NK-92 (cell line): ENCODE data around the gene OPRD1.
A peak's percentile ranks its signal among the peaks of the same experiment; 100 is the strongest.

Experiments
- DNase-seq: peaks from one replicate; lab custom pipeline; 2025; ENCODE audit not compliant: unreplicated experiment; lab: John Stamatoyannopoulos, UW

Gene OPRD1

DNA sequence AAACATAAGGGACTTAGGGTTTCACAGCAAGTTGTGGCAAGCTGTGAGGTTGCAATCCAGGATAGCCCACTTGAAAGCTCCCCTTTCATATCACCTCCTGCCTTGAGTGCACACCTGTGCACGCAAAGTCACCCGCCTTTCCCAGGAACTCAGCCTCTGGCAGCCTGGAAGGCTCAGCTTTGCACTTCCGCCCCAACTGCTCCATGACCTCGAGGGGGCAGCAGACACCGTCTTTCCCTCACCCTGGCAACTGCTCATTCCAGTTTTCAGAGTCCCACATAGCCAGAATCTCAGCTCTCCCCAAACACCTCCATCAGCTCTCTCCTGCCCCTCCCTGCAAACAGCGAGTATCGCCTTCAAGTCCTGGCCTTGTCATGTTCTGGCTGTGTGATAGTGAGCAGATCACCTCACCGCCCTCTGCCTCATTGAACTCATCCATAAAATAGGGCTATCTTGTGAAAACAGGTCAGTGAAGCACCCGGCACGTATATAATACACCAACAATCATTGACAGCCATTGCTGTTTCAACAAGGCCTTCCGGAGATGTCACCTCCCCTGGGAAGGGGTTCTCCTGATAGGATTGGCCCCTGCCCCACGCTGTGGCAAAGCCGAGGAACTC, 70.1 kb downstream of the OPRD1 start:
- no peak for DNase-seq

DNA sequence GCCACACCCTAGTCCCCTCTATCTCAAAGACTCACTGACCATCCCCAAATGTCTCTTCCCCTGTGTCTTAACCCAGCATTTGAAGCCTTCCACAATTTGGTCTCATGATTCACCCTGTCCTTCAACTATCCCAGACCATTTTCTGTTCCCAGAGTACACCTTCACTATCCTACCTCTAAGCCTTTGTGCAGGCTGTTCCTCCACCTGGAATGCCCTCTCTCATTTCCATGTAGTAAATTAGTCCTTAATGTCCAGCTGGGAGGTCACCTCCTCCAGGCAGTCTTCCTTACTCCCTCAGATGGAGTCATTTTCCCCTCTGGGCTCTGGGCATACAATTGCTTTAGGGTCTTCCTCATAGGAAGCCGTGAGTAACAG, 71.3 kb downstream of the OPRD1 start:
- no peak for DNase-seq

DNA sequence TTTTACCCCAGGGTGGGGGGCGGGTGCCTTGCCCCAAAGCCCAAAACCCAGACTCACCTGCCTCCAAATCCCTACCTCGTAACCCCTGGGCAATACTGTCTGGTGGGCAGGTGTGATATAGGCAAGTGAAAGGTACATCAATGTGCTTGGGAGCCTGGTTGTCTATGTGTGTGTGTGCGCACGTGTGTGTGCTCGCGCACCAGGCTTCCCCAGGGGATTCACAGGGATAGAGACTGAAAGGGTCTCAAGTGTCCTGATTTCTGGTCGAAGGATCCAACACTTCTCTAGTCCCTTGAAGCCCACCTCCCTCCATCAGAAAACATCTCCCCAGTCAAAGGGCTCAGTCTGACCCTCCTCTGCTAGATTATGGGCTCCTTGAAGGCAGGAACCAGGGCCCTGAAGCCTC, 73.5 kb downstream of the OPRD1 start:
- DNase-seq = no peak

DNA sequence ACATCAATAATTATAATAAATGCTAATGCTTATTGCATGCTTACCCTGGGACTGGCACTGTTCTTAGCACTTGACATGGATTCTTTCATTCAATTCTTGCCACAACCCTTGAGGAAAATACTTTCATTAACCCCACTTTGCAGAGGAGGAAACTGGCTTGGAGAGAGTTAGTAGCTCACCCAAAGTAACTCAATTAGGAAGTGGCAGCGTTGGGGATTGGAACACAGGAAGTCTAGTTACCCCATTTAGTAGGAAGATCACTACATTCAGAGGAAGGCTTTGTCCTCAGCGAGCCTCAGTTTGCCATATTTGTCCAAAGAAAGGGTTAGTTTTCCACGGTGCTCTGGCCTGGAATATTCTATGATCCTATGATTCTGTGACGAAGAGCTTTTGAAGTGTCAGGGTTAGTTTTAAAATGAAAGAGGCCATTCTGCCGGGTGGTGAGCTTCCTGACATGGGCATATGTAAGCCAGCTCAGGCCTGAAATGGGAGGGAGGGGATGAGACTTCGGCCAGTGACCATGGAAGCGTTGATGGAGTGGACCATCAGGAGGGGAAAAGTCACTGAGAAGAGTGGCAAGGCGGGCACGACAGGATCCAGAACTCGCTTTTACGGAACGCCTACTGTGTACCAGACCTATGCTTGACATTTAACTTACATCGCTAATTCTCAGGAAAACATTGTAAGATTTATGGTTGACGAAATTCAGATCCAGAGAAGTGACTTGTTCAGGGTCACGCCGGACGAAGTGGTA, 74.2 kb downstream of the OPRD1 start:
- no peak for DNase-seq

DNA sequence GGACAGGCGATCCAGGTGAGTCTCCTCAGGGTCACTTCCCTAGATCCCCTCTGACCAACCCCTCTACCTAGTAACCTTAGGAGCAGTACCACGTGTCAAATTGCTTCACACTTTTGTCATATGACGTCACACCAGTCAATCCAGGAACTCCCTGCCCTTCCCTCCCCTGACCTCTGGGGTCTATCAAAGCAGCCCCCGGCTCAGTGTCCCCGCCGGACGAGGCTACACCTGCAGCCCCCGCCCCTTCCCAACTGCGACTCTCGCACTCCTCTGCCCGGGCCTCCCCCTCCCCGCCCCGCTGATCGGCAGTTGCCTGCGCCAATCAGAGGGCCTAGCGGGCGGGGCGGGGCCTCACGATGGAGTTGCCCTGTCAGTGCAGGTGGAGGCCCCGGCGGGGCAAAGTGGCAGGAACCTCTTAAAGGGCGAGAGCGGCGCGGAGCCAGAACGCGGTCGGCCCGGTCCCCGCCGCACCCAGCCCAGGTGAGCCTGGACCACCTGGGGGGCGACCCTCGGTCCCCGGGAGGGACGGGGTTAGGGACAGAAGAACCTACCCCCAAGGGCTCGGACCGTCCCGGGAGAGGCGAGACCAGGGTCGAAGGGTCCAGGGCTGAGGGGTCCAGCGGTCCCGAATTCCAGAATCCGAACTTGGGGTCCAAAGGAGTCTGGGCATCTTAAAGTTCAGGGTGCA, 74.9 kb downstream of the OPRD1 start:
- peak; percentile 45 for DNase-seq

DNA sequence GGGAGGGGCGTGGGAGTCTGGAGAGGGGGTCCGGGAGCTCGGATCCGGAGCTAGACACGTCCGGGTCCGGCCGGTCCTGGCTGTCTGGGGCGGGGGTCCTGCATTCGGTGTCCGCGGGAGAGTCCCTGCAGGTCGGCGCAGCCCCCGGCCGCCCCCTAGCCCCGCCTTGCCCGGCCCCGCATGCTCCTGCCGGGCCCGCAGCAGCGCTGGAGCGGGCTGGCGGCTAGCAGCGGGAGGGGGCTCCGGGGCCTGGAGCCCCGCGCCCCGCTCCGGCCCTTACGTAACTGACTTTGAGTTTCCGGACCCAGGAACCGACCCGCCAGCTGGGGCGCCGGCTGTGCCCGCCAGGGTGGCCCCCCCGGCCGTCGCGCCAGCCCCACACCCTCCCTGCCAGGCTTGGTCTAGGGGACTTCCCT, 75.5 kb downstream of the OPRD1 start:
- DNase-seq = no peak

DNA sequence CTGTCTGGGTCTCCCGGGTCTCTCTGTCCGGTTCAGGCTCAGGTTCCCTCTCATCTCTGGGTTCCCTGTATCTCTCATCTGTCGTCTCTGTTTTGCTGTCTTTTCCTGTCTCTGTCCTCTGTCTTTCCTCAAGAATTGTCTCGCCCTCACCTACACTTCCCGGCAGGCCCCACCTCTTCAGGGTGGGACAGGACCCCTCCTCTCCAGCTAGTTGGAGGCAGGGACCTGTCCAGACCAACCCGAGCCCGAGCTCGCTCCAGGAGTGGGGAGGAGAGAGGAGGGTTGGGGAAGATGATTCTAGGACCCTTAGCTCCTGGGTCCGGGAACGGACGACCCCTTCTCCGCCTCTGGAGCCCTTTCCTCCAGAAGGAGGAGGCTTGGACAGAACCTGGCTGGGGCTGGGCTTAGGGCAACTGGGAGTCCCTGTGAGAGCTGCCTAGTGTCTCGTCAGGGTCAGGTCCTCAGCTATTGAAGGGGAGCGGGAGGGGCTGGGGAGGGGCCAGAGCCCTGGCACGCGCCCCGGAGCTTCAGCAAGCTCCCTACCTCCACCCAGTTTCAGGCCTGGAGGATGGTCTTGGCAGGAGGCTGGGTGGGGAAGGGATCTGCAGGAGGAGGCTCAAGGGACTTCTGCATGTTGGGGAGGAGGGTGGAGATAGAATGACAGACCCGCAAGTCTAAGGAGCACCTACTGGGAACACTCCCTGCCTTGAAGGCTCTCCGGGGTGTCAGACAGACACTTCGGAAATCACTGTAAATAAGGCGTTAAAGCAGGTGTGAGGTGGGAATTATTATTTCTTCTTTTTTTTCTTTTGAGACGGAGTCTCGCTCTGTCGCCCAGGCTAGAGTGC, 76.1 kb downstream of the OPRD1 start:
- no peak for DNase-seq

DNA sequence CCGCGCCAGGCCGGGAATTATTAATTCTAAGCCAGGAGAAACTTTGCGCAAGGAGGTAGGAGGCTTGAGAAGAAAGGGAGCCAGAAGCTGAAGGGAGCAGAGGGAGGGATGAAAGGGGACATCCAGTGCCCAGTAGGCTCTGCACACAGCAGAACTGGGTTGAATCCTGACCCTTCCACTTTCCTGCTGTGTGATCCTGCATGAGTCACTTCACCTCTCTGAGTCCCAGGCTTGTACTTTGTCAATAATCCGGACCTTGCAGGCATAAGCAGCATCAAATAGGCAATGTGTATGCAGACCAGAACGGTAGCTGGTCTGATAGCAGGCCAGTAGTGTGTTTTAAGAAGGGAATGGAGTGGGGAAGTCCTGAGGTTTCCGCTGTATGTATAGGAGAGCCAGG, 76.9 kb downstream of the OPRD1 start:
- no peak for DNase-seq

DNA sequence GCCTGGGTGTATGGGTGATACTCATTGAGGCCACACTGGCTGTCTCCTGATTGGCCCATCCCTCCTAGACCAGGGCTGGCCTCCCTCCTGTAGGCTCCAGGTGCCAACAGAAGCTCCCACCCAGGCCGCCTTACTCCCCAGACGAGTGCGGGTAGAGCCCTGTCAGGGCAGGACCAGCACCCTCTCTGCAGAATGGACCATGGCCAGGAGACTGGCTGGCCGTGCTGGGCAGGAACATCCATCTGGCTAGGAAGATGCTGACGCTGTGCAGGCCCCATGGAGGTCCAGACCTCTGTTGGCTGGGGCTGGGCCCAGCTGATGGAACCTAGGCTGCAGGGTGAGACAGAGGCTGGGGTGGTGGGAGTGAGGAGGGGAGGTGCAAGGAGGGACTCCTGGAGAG, 77.4 kb downstream of the OPRD1 start:
- no peak for DNase-seq

DNA sequence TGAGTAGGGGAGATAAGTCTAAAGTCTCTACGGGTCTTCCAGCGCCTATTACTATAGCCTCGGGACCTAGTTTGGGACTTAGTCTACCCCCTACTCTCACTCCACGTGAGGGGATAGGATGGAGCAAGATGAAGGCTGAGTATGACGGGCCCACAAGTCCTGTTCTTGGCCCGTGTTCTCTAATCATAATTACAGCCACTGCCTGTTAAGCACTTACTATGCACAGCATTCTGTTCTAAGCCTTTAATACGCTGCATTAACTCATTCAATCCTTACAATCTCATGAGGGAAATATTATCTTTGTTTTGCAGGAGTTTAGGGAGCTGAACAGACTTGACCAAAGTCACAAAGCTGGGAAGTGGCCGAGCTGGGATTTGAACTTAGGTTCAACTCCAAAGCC, 78.5 kb downstream of the OPRD1 start:
- no peak for DNase-seq

DNA sequence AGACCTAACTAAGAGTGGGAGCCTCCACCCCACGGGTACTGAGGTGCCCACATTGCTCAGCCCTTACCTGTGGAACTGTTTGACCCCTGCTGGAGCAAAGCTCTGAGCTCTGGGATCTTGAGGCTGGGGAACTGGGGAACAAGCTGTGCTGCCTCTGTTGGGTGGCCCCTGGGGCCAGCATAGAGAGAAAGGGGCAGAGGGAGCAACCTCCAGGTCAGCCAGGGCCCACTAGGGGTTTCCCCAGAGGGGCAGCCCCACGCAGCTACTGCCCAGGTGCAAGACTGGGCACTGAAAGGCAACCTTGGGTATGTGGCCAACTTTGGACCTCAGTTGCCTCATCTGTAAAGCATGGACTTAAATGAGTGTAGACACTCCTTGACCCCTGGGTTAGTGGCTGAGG, 78.9 kb downstream of the OPRD1 start:
- DNase-seq = no peak

DNA sequence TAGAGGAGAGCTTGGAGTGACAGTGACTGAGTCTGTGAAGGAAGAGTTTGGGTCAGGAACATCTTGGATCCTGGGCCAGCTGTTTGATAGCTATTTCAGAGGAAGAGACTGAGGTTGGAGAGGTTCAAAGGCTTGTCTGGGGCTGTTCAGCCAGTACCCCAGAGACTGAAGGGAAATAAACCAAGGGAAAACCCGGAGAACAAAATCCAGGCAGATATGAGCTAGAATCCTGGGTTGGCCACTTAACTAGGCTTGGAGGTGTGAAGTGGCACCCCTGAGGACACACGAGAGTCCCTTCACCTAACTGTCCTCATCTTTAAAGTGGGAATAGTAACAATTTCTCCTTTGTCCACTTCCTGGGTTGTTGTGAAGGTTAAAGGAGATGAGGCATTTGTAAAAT, 79.3 kb downstream of the OPRD1 start:
- no peak for DNase-seq

DNA sequence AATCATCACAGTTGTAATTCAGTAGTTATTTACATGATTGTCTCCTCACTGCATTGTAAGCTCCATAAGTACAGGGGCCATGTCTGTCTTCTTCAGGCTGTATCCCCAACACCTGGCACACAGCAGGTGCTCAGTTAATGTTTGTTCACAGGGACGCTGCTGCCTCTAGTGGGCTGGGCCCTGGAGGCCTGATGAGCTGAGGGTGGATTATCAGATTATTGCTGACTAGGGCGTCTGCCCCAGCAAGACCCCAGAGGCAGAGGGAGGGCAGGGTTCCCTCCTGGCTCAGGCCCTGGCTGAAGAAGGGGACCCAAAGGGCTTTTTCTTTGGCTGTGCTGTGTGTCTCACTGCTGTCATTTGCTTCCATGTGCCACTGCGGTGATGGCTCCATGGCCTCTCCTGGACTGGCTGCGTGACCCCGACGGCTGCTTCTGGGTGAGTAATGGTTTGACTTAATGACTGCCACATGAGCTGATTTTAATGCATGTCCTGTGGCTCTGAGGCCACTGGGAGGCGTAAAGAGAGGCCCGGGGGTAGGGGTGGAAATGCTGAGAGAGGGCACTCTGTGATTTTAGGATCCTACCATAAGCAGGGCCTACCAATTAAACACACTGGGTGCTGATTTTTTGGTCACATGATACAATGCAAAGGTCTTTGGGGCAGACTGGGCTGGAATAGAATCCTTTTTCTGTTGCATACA, 81.6 kb downstream of the OPRD1 start:
- no peak for DNase-seq

DNA sequence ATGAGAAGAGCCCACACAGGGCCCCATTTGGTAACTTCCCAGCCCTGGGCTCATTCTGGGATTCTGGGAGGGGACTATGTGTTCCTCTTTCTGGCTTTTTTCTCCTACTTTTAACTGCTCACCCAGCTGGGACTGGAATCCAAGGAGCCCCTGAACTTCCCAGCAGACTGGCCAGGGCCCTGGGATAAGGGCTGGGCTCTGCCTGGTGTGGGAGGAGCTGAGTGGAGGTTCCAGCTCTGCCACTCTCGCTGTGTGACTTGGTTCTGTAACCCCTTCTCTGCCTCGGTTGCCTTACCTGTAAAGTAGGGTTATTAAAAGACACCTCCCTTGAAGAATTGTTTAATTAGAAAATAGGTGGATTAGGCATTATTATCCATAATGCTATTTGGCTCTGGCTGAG, 82.8 kb downstream of the OPRD1 start:
- DNase-seq = no peak

DNA sequence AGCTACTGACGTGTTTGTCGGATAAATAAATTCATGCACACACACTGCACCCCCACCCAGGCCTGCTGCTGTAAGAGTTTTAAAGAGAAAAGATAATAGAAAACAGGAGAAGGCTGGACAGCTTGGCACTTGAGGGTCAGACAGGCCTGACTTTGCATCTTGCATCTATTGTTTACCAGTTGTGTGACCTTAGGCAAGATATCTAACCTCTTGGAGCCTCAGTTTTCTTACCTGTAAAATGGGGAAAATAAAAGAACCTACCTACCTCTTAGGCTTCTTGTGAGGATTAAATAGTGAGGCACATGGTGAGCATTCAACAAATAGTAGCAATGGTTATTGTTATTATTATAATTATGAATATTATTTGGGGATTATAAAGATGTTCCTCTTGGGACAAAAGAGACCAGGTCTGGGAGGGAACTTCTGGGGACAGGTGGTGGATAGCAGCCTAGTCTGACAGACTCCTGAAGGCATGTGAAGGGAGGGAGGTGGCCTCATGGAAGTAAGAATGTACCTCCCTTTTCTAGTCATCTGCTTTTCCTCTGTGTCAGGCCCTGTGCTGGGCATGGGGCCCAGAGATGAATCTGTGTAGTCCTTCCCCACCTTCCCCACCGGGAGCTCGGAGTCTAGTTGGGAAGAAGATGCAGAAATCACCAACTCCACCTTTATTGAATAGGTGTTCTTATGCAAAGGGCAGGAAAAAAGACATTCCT, 84.1 kb downstream of the OPRD1 start:
- DNase-seq = no peak

DNA sequence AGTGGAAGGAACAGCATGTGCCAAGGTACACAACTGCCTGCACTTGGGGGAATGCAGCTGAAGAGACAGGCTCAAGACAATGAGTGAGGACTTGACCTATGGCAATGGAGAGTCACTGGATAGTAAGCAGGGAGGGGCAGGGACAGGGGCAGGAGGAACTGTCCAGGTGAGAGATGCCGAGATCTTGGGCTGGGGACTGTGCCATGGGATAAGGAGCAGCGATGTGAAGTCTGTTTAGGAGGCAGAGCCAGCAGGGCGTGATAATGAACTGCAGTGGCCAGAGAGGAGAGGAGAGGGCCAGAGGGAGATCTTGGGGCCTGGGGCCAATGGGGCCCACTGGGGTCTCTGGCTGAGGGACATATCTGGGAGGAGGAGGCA, 84.6 kb downstream of the OPRD1 start:
- no peak for DNase-seq

DNA sequence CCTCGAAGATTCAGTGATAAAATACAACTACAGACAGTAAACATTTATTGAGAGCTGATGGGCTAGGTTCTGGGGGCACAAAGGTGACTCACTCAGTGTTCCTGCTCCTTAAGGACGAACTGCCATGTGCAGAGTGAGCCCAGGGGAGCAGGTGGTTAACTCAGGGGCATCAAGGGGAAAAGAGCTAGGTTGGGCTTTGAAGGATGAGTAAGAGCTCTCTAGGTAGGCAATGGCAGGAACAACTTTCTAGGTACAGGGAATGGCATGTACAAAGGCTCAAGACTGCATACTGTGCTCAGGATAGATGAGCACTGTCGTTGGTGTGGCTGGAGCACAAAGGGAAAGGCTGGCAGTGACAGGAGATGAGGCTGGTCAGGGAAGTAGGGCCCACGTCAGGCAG, 85.8 kb downstream of the OPRD1 start:
- no peak for DNase-seq

DNA sequence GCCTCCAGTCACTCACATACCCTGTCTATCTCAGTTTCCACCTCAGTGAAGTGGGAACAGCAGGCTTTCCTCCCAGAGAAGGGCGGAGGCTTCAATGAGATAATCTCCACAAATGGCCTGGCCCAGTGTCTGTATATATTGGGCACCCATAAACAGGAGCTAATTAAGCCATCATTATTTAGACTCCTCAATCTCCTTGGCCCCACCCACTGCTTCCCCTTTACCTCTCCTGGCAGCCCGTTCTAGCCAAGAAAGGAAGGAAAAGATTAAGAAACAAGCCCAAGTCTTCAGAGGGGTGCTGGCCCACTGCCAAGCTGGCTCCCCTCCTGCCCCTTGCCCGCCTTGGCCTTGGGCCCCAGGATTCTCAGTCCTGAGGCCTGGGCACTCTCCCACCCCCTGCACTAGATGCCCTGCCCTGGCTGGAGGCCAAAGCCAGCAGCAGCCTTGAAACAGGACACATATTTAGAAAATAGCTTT, 86.5 kb downstream of the OPRD1 start:
- DNase-seq = no peak

DNA sequence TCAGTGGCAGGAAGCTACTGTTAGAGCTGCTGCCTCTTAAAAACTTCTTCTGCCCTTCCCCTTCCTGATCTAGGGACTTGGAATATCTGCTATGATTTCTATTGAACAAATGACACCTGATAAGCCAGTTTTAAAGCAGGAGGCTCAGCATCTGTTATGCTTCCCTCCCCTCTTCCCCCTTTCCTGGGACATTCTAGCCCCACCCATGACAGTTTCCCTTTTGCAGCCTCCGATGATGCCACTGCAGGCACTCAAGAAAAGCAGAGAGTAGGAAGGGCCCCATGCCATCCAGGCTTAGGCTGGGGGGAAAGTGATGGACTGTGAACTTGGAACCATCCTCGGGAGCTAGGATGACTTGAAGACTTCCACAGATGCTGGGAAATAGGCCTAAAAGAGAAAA, 87.3 kb downstream of the OPRD1 start:
- DNase-seq = no peak

DNA sequence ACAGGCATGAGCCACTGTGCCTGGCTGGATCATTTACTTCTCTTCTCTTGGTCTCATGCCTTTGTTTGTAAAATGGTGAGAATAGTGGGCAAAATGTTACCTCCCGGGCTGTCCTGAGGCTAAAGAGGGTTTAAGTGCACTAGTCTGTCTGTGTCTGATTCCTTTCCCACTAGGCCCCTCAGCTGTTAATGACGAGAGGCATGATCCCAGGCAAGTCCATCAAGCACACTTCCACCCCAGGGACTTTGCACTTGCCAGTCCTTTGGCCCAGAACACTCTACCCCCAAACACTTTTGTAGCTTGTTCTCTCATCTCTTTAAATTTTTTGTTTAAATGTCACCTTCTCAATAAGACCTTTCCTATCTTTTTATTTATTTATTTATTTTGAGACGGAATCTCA, 88.6 kb downstream of the OPRD1 start:
- DNase-seq = no peak
